ENCODE results near the gene ALKBH6. TPM values are rescaled to one million over a fixed set of nuclear protein-coding genes. Genes with fewer than 3 reads are reported as not detected.

Gene ALKBH6
- total and polyA plus RNA-seq, 2 of the 13 experiments (the other 11 are each of a cell fraction or from before 2014, with no cell fraction given) = 13.7 to 18.1 TPM

DNA sequence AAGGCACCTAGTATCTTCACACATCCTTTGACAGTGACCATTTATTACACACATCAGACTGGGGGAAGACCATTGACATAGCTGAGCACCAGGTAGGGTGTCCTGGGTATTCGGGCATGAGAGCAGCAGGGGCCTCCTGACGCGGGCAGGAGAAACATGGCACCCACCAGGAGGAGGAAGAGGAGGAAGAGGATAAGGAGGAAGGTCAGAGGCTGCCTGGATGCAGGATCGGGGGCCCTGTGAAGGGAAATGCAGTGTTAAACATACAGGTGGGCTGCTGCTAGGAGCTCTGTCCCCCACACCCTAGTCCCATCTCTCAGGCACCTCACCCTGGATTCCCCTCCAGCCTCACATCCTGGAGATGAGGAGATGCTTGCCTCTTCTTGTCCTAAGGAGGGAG is 10.7 kb downstream of the ALKBH6 start:
- no peak overlapping the region for H3K9ac ChIP-seq (ENCODE audit: insufficient read depth, low read depth, low read length)
- peaks cover 54% of the 10 kb centered on the region for H3K4me1 ChIP-seq (ENCODE audit: insufficient read depth, low read length)
- DNase-seq (ENCODE audit: low spot score) (no peak), FAIRE-seq (no peak), ATAC-seq (no peak)
- in situ Hi-C loops (cut with HindIII; ENCODE audit: extremely low pct_ligation_motif_present, low pct_unique_long_range_greater_than_20kb) = no loop called here
- 98% methylated on average over 4 of the region's 4 CpGs for WGBS (ENCODE audit: low lambda C conversion rate)
- POLR2A ChIA-PET = interaction anchor here (1.4 to 1.8 kb wide), 2 partner anchors 8 to 56 kb away, joined by 3 to 5 read pairs; partner anchors contain the start of gene SDHAF1
- TF ChIP-seq ZNF891 (CRISPR knock-in tag; IDR thresholded peaks at IDR 0.05) (no peak), TCF7L2 (IDR thresholded peaks at IDR 0.05; ENCODE audit: low read depth, low read length) (no peak), RBFOX2 (IDR thresholded peaks at IDR 0.05; ENCODE audit: low read depth, low read length) (0 out of 2 replicates have a peak, but pooled peaks have one; percentile 24), ZNF382 (CRISPR knock-in tag; IDR thresholded peaks at IDR 0.05; ENCODE audit: borderline replicate concordance) (no peak), ZNF232 (CRISPR knock-in tag; IDR thresholded peaks at IDR 0.05; ENCODE audit: borderline replicate concordance) (no peak)
- TF ChIP-seq, protein P1, sequence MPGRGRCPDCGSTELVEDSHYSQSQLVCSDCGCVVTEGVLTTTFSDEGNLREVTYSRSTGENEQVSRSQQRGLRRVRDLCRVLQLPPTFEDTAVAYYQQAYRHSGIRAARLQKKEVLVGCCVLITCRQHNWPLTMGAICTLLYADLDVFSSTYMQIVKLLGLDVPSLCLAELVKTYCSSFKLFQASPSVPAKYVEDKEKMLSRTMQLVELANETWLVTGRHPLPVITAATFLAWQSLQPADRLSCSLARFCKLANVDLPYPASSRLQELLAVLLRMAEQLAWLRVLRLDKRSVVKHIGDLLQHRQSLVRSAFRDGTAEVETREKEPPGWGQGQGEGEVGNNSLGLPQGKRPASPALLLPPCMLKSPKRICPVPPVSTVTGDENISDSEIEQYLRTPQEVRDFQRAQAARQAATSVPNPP (CRISPR knock-in tag; IDR thresholded peaks at IDR 0.05) = no peak
- H3K4me3 ChIP-seq (replicated peaks in 1 of 3; ENCODE audit: insufficient read depth in 1 of 3, low read depth in 2 of 3, low read length in 3 of 3) = no peak overlapping the region
- H3K79me2 ChIP-seq (ENCODE audit: insufficient read depth, low read length) = peaks cover 5% of the 10 kb centered on the region
- H3K4me2 ChIP-seq (ENCODE audit: low read depth, low read length) = no peak overlapping the region
- intact Hi-C loops (cut with micrococcal nuclease; ENCODE audit: unreplicated experiment) = no loop called here
- no TSS peak for BruUV-seq (replicated peaks)
- no peak overlapping the region for H3K27ac ChIP-seq (ENCODE audit: extremely low read length, insufficient read depth, low read length)
- H4K20me1 ChIP-seq (ENCODE audit: insufficient read depth, low read length) = 0 out of 2 replicates have a peak, but pooled peaks cover 4% of the 10 kb centered on the region
- H3K27me3 ChIP-seq (ENCODE audit: control insufficient read depth in 1 of 2, insufficient read depth in 2 of 2, low read length in 2 of 2) = no peaks in the 10 kb centered on the region; a peak in 1 of 5 replicates
- CTCF ChIA-PET (ENCODE audit: low intra/inter-chr PET ratio, low total read pairs) = no interaction called here
- no peaks in the 10 kb centered on the region for H3K9me3 ChIP-seq (ENCODE audit: low read length)
- H2AFZ ChIP-seq (ENCODE audit: low read length) = no peak overlapping the region
- peaks cover 1 to 13% of the 10 kb centered on the region in 2 experiments; a peak in 4 of 5 replicates for H3K36me3 ChIP-seq (replicated peaks in 1 of 2; ENCODE audit: control insufficient read depth in 1 of 2, insufficient read depth in 2 of 2, low read length in 2 of 2)

DNA sequence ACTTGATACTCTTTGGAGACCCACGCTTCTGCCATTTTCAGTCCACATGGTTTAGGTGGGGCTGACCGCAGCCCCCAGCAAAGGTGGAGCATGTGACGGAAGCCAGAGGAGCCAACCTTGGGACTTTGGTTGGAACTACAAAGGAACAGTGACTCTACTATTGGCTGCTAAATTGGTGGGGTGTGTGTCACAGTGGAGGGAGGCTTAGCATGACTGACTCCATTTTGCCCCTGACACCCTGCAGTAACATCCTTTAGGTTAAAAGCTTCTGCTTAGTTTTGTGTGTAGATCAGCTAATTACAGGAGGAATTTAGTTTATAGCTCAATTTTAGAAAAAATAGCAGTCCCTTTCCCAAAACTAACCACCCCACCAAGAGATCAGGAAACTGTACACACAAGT is 12.4 kb downstream of the ALKBH6 start:
- no peak overlapping the region for H2AFZ ChIP-seq (ENCODE audit: low read length)
- ATAC-seq = no peak
- no peak overlapping the region for H3K4me3 ChIP-seq (replicated peaks in 1 of 3; ENCODE audit: insufficient read depth in 1 of 3, low read depth in 2 of 3, low read length in 3 of 3)
- H3K27me3 ChIP-seq (ENCODE audit: control insufficient read depth in 1 of 2, insufficient read depth in 2 of 2, low read length in 2 of 2) = no peaks in the 10 kb centered on the region
- in situ Hi-C loops (cut with HindIII; ENCODE audit: extremely low pct_ligation_motif_present, low pct_unique_long_range_greater_than_20kb) = no loop called here
- H3K4me2 ChIP-seq (ENCODE audit: low read depth, low read length) = no peak overlapping the region
- ChIA-PET CTCF (ENCODE audit: low intra/inter-chr PET ratio, low total read pairs) (no interaction called here), POLR2A (no interaction called here)
- peaks cover 49% of the 10 kb centered on the region for H3K4me1 ChIP-seq (ENCODE audit: insufficient read depth, low read length)
- H3K36me3 ChIP-seq (replicated peaks in 1 of 2; ENCODE audit: control insufficient read depth in 1 of 2, insufficient read depth in 2 of 2, low read length in 2 of 2) = peaks cover 5 to 19% of the 10 kb centered on the region in 2 experiments
- no TSS peak for BruUV-seq (replicated peaks)
- H3K27ac ChIP-seq (ENCODE audit: extremely low read length, insufficient read depth, low read length) = no peak overlapping the region
- H3K79me2 ChIP-seq (ENCODE audit: insufficient read depth, low read length) = peaks cover 8% of the 10 kb centered on the region
- H3K9ac ChIP-seq (ENCODE audit: insufficient read depth, low read depth, low read length) = no peak overlapping the region
- no peaks in the 10 kb centered on the region for H3K9me3 ChIP-seq (ENCODE audit: low read length)
- WGBS (ENCODE audit: low lambda C conversion rate) = 100% methylated on average over 3 of the region's 3 CpGs
- intact Hi-C loops (cut with micrococcal nuclease; ENCODE audit: unreplicated experiment) = no loop called here
- no peak for TF ChIP-seq NAIF1 (CRISPR knock-in tag; IDR thresholded peaks at IDR 0.05; ENCODE audit: borderline replicate concordance)
- no peak for TF ChIP-seq ZNF326 (CRISPR knock-in tag; IDR thresholded peaks at IDR 0.05; ENCODE audit: borderline replicate concordance)
- TF ChIP-seq KAT7 (CRISPR knock-in tag; IDR thresholded peaks at IDR 0.05; ENCODE audit: borderline replicate concordance) = no peak
- TF ChIP-seq, protein P2, sequence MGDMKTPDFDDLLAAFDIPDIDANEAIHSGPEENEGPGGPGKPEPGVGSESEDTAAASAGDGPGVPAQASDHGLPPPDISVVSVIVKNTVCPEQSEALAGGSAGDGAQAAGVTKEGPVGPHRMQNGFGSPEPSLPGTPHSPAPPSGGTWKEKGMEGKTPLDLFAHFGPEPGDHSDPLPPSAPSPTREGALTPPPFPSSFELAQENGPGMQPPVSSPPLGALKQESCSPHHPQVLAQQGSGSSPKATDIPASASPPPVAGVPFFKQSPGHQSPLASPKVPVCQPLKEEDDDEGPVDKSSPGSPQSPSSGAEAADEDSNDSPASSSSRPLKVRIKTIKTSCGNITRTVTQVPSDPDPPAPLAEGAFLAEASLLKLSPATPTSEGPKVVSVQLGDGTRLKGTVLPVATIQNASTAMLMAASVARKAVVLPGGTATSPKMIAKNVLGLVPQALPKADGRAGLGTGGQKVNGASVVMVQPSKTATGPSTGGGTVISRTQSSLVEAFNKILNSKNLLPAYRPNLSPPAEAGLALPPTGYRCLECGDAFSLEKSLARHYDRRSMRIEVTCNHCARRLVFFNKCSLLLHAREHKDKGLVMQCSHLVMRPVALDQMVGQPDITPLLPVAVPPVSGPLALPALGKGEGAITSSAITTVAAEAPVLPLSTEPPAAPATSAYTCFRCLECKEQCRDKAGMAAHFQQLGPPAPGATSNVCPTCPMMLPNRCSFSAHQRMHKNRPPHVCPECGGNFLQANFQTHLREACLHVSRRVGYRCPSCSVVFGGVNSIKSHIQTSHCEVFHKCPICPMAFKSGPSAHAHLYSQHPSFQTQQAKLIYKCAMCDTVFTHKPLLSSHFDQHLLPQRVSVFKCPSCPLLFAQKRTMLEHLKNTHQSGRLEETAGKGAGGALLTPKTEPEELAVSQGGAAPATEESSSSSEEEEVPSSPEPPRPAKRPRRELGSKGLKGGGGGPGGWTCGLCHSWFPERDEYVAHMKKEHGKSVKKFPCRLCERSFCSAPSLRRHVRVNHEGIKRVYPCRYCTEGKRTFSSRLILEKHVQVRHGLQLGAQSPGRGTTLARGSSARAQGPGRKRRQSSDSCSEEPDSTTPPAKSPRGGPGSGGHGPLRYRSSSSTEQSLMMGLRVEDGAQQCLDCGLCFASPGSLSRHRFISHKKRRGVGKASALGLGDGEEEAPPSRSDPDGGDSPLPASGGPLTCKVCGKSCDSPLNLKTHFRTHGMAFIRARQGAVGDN (CRISPR knock-in tag; IDR thresholded peaks at IDR 0.05) = peak; percentile 30; the same call in 1 of the 2 replicates
- no peak for DNase-seq (ENCODE audit: low spot score)
- FAIRE-seq = no peak
- peaks cover 5% of the 10 kb centered on the region for H4K20me1 ChIP-seq (ENCODE audit: insufficient read depth, low read length)

Measured in HepG2 (cell line).